Non-pigmented ciliary epithelial cell (primary cell): ENCODE results near the gene SLC2A13.

Experiments
- DNase-seq: peaks from one replicate; pipeline ENCODE4 v3.0.0-alpha.2; 2010; ENCODE audit warnings: low read depth

Gene SLC2A13

GRCh38 chr12:39990122-39991101, 115.5 kb downstream of the SLC2A13 start:
- no peak for DNase-seq

GRCh38 chr12:39989501-39989900, 116.4 kb downstream of the SLC2A13 start:
- no peak for DNase-seq

GRCh38 chr12:39988574-39988973, 117.3 kb downstream of the SLC2A13 start:
- DNase-seq, result no peak

GRCh38 chr12:39986674-39987073, 119.2 kb downstream of the SLC2A13 start:
- DNase-seq, result no peak

GRCh38 chr12:39984670-39985069, 121.2 kb downstream of the SLC2A13 start:
- DNase-seq, result no peak

- DNase-seq, result no peak
These were observed 130.4 kb downstream of the SLC2A13 start for GRCh38 chr12:39975374-39975918.

- DNase-seq, result no peak
These were observed 133.8 kb downstream of the SLC2A13 start for GRCh38 chr12:39972119-39972518.

- DNase-seq, result no peak
These were observed 134.5 kb downstream of the SLC2A13 start for GRCh38 chr12:39971348-39971747.

- no peak for DNase-seq
These were observed 139.2 kb downstream of the SLC2A13 start for GRCh38 chr12:39966721-39967120.

GRCh38 chr12:39966256-39966655, 139.6 kb downstream of the SLC2A13 start:
- DNase-seq, result no peak

GRCh38 chr12:39959467-39959866, 146.4 kb downstream of the SLC2A13 start:
- no peak for DNase-seq

GRCh38 chr12:39959031-39959430, 146.8 kb downstream of the SLC2A13 start:
- no peak for DNase-seq

GRCh38 chr12:39958377-39958776, 147.5 kb downstream of the SLC2A13 start:
- DNase-seq, result no peak

- no peak for DNase-seq
These were observed 149.2 kb downstream of the SLC2A13 start for GRCh38 chr12:39956725-39957124.

GRCh38 chr12:39946361-39947280, 159.3 kb downstream of the SLC2A13 start:
- no peak for DNase-seq

- no peak for DNase-seq
These were observed 168.8 kb downstream of the SLC2A13 start for GRCh38 chr12:39937119-39937518.

GRCh38 chr12:39935839-39936238, 170.0 kb downstream of the SLC2A13 start:
- DNase-seq, result no peak

- peak; percentile 5 for DNase-seq
These were observed 170.6 kb downstream of the SLC2A13 start for GRCh38 chr12:39935275-39935674.

- no peak for DNase-seq
These were observed 174.0 kb downstream of the SLC2A13 start for GRCh38 chr12:39931857-39932256.

GRCh38 chr12:39931231-39931630, 174.7 kb downstream of the SLC2A13 start:
- DNase-seq, result no peak

GRCh38 chr12:39930101-39930500, 175.8 kb downstream of the SLC2A13 start:
- no peak for DNase-seq

GRCh38 chr12:39928181-39928899, 177.5 kb downstream of the SLC2A13 start:
- DNase-seq, result no peak
